B cell (primary cell): Measurements from ENCODE around the gene PLBD2. TPM values are rescaled to one million over a fixed set of nuclear protein-coding genes. Genes with fewer than 3 reads are reported as not detected.

Source experiments
- ATAC-seq: fragments of 200-7000 bp; cut with Tn5 transposase; one replicate; pipeline ENCODE4 v1.10.0; 2021; ENCODE audit warnings: low read depth, mild to moderate bottlenecking, moderate number of reproducible peaks, moderate library complexity
- CTCF ChIA-PET: fragments of 350-600 bp; sonication (Branson Sonifier 250); formaldehyde crosslinking; loops from one replicate; lab custom pipeline; 2021; ENCODE audit warnings: antibody characterized with exemption, inconsistent platforms; lab: Charles Lee
- POLR2A ChIA-PET: fragments of 350-600 bp; sonication (Branson Sonifier 250); formaldehyde crosslinking; loops from one replicate; lab custom pipeline; 2021; ENCODE audit warnings: antibody characterized with exemption; lab: Charles Lee
- DNase-seq: peaks from one replicate; pipeline ENCODE4 v3.0.0; 2013
- H2AFZ ChIP-seq: 2 replicates; pipeline ENCODE4 v1.6.1; 2012; ENCODE audit warnings: mild to moderate bottlenecking, low read depth, low read length; ENCODE audit not compliant: insufficient read depth, poor library complexity, severe bottlenecking
- H3K27ac ChIP-seq, 2 donors: 1 replicate in 1 of 2; 2 replicates in 1 of 2; pipeline ENCODE4 v1.5.1; 2012 to 2013; ENCODE audit warnings: low read length in 2 of 2, mild to moderate bottlenecking in 2 of 2, moderate library complexity in 1 of 2
- H3K27me3 ChIP-seq, 4 experiments: fragments of 200-600 bp in 1 of 4; sonication (generic) in 1 of 4; replicated peaks in 1 of 4; 1 replicate in 2 of 4; 2 replicates in 2 of 4; pipeline versions ENCODE4 v1.6.1 to v1.7.0; 2013 to 2016; ENCODE audit warnings: low read length in 3 of 4, mild to moderate bottlenecking in 2 of 4, mixed read lengths in 1 of 4, moderate library complexity in 1 of 4; ENCODE audit not compliant: insufficient read depth in 4 of 4, control insufficient read depth in 3 of 4; ENCODE audit errors: control extremely low read depth in 1 of 4
- H3K36me3 ChIP-seq, 2 experiments: replicated peaks in 1 of 2; 1 replicate in 1 of 2; 2 replicates in 1 of 2; pipeline versions ENCODE4 v1.6.1 to v1.7.1; 2013; ENCODE audit warnings: low read length in 1 of 2; ENCODE audit not compliant: insufficient read depth in 2 of 2, control insufficient read depth in 1 of 2; ENCODE audit errors: control extremely low read depth in 1 of 2, extremely low read depth in 1 of 2
- H3K4me1 ChIP-seq, 2 donors: fragments of 200-600 bp in 1 of 2; sonication (generic) in 1 of 2; 1 replicate in 1 of 2; 2 replicates in 1 of 2; pipeline versions ENCODE4 v1.5.1 to v1.6.1; 2013 to 2017; ENCODE audit warnings: low read length in 2 of 2; ENCODE audit not compliant: control insufficient read depth in 2 of 2, insufficient read depth in 2 of 2
- H3K4me2 ChIP-seq: replicated peaks from 2 replicates; pipeline ENCODE3; 2012; ENCODE audit warnings: mild to moderate bottlenecking, low read depth, low read length; ENCODE audit not compliant: poor library complexity, severe bottlenecking
- H3K4me3 ChIP-seq, 5 experiments: fragments of 200-600 bp in 1 of 5; sonication (generic) in 1 of 5; 1 replicate in 3 of 5; 2 replicates in 2 of 5; pipeline versions ENCODE4 v1.5.1 to v1.7.0; 2011 to 2016; ENCODE audit warnings: low read length in 4 of 5, mild to moderate bottlenecking in 4 of 5, low read depth in 2 of 5, control low read depth in 1 of 5, moderate library complexity in 1 of 5; ENCODE audit not compliant: insufficient read depth in 1 of 5; ENCODE audit errors: control extremely low read depth in 1 of 5, extremely low read depth in 1 of 5
- H3K79me2 ChIP-seq: fragments of 200-600 bp; sonication (generic); one replicate; pipeline ENCODE4 v1.6.0; 2016; ENCODE audit warnings: low read length; ENCODE audit not compliant: control insufficient read depth, insufficient read depth
- H3K9ac ChIP-seq: fragments of 200-600 bp; sonication (generic); 2 replicates; pipeline ENCODE4 v1.6.1; 2017; ENCODE audit warnings: mild to moderate bottlenecking, low read length, moderate library complexity
- H3K9me3 ChIP-seq, 3 donors: one replicate each; pipeline versions ENCODE4 v1.6.1 to v1.7.1; 2013; ENCODE audit warnings: low read length in 2 of 3; ENCODE audit not compliant: control insufficient read depth in 2 of 3, insufficient read depth in 1 of 3; ENCODE audit errors: control extremely low read depth in 1 of 3
- H4K20me1 ChIP-seq: 2 replicates; pipeline ENCODE4 v1.6.0; 2012; ENCODE audit warnings: mild to moderate bottlenecking, low read length; ENCODE audit not compliant: insufficient read depth, control insufficient read depth, poor library complexity, severe bottlenecking
- H3K27ac Mint-ChIP-seq: one replicate; pipeline ENCODE4 v1.8.0; 2021; ENCODE audit warnings: mixed read lengths
- H3K27me3 Mint-ChIP-seq: one replicate; pipeline ENCODE4 v1.8.0; 2021; ENCODE audit warnings: mixed read lengths
- H3K4me1 Mint-ChIP-seq: one replicate; pipeline ENCODE4 v1.8.0; 2021; ENCODE audit warnings: mixed read lengths
- H3K4me3 Mint-ChIP-seq: one replicate; pipeline ENCODE4 v1.8.0; 2021; ENCODE audit warnings: mixed read lengths
- H3K9me3 Mint-ChIP-seq: one replicate; pipeline ENCODE4 v1.8.0; 2022; ENCODE audit warnings: mixed read lengths; ENCODE audit not compliant: insufficient read depth
- CTCF ChIP-seq: fragments of 200-600 bp; IDR thresholded peaks from one replicate; pipeline ENCODE4 v1.8.0; 2022; ENCODE audit warnings: antibody characterized with exemption, mild to moderate bottlenecking
- EZH2 ChIP-seq: IDR thresholded peaks from 2 replicates; pipeline ENCODE4 v1.6.1; 2012; ENCODE audit warnings: borderline replicate concordance, low read depth, mild to moderate bottlenecking, moderate library complexity, low read length; ENCODE audit not compliant: insufficient read depth, poor library complexity, severe bottlenecking
- WGBS: methylation state at CpG from one replicate; pipeline ENCODE4 v1.1.5; 2013; ENCODE audit warnings: missing lambda C conversion rate; ENCODE audit not compliant: insufficient coverage; 5-methylcytosine and 5-hydroxymethylcytosine counted together
- intact Hi-C: fragments of 100-400 bp; cut with micrococcal nuclease; formaldehyde crosslinking; loops from one replicate; pipeline ENCODE4 v1.10.0; 2022
- polyA plus RNA-seq: library from polyadenylated mRNA; depleted of rRNA; stranded (reverse); fragments of >200 nt; gene quantifications from 2 replicates; pipeline ENCODE4 v1.2.3, GENCODE V29; 2012
- total RNA-seq, 2 donors: library from RNA; stranded (reverse); fragments of 120-200 nt in 1 of 2; gene quantifications; 1 replicate in 1 of 2; 2 replicates in 1 of 2; pipeline versions ENCODE4 v1.2.3 to v1.2.4, GENCODE V29; 2013 to 2022

PLBD2 gene
- total and polyA plus RNA-seq, 2 donors (not counting 1 experiment from before 2014, with no cell fraction given): 2.9 to 11.6 TPM

GRCh38 chr12:113409462-113410124 lies 51.2 kb downstream of the PLBD2 start:
- H3K27me3 Mint-ChIP-seq: peaks cover 10% of the 10 kb centered on the region
- TF ChIP-seq EZH2 (no peak), CTCF (no peak)

GRCh38 chr12:113413488-113413939 lies 55.1 kb downstream of the PLBD2 start:
- no peaks in the 10 kb centered on the region for H3K9me3 Mint-ChIP-seq
- DNase-seq: no peak
- H3K27me3 Mint-ChIP-seq: peaks cover 14% of the 10 kb centered on the region
- Histone ChIP-seq H3K9ac (no peak overlapping the region), H3K4me3 (no peak overlapping the region), H3K4me2 (no peak overlapping the region), H4K20me1 (no peaks in the 10 kb centered on the region), H3K27ac (no peak overlapping the region), H3K27me3 (peaks cover 0 to 4% (median 0%) of the 10 kb centered on the region in 4 experiments), H3K4me1 (peaks cover 0 to 8% of the 10 kb centered on the region in 2 donors), H3K9me3 (peaks cover 0 to 3% (median 0%) of the 10 kb centered on the region in 3 donors), H3K79me2 (no peaks in the 10 kb centered on the region), H2AFZ (no peak overlapping the region), H3K36me3 (no peaks in the 10 kb centered on the region)
- H3K4me3 Mint-ChIP-seq: no peak overlapping the region
- no peak for ATAC-seq
- TF ChIP-seq EZH2: no peak
- no peak for TF ChIP-seq CTCF
- no peak overlapping the region for H3K27ac Mint-ChIP-seq
- ChIA-PET POLR2A (interaction anchor here (0.6 kb wide), 2 partner anchors 36 to 51 kb away, joined by 3 read pairs; no protein-coding TSS in a partner anchor), CTCF (interaction anchor here (0.8 to 1.5 kb wide), 3 partner anchors 9 to 239 kb away, joined by 3 to 4 read pairs (median 3); no protein-coding TSS in a partner anchor)
- H3K4me1 Mint-ChIP-seq: peaks cover 12% of the 10 kb centered on the region
- intact Hi-C loops: no loop called here
- WGBS: 70% methylated on average over 3 of the region's 11 CpGs

More at GRCh38 chr12:113409462-113410124, 51.2 kb downstream of the PLBD2 start:
- Mint-ChIP-seq H3K27ac (no peak overlapping the region), H3K4me3 (no peak overlapping the region), H3K9me3 (no peaks in the 10 kb centered on the region), H3K4me1 (no peaks in the 10 kb centered on the region)
- H3K4me1 ChIP-seq: no peaks in the 10 kb centered on the region
- H3K36me3 ChIP-seq: no peaks in the 10 kb centered on the region
- WGBS: 79% methylated on average over 4 of the region's 9 CpGs
- intact Hi-C loops: no loop called here
- H3K9ac ChIP-seq: no peak overlapping the region
- ATAC-seq: no peak
- CTCF ChIA-PET: no interaction called here
- H3K9me3 ChIP-seq: no peaks in the 10 kb centered on the region
- no peak overlapping the region for H3K27ac ChIP-seq
- no peaks in the 10 kb centered on the region for H3K79me2 ChIP-seq
- H3K27me3 ChIP-seq: peaks cover 0 to 4% (median 0%) of the 10 kb centered on the region in 4 experiments
- H3K4me3 ChIP-seq: no peak overlapping the region
- no peaks in the 10 kb centered on the region for H4K20me1 ChIP-seq
- POLR2A ChIA-PET: no interaction called here
- no peak for DNase-seq
- no peak overlapping the region for H2AFZ ChIP-seq
- no peak overlapping the region for H3K4me2 ChIP-seq
